B cell (primary cell): ENCODE results near the gene MYO16. TPM values are rescaled to one million over a fixed set of nuclear protein-coding genes. Genes with fewer than 3 reads are reported as not detected.
"Not testable (repeated sequence)": the region's sequence is repeated elsewhere in the genome, so short reads cannot be mapped to it uniquely, and the experiment has no call there.

Experiments
- ATAC-seq: fragments of 200-7000 bp; cut with Tn5 transposase; one replicate; pipeline ENCODE4 v1.10.0; 2021; ENCODE audit warnings: low read depth, mild to moderate bottlenecking, moderate number of reproducible peaks, moderate library complexity
- CTCF ChIA-PET: fragments of 350-600 bp; sonication (Branson Sonifier 250); formaldehyde crosslinking; loops from one replicate; lab custom pipeline; 2021; ENCODE audit warnings: antibody characterized with exemption, inconsistent platforms; lab: Charles Lee
- POLR2A ChIA-PET: fragments of 350-600 bp; sonication (Branson Sonifier 250); formaldehyde crosslinking; loops from one replicate; lab custom pipeline; 2021; ENCODE audit warnings: antibody characterized with exemption; lab: Charles Lee
- DNase-seq: peaks from one replicate; pipeline ENCODE4 v3.0.0; 2013
- H2AFZ ChIP-seq: 2 replicates; pipeline ENCODE4 v1.6.1; 2012; ENCODE audit warnings: mild to moderate bottlenecking, low read depth, low read length; ENCODE audit not compliant: insufficient read depth, poor library complexity, severe bottlenecking
- H3K27ac ChIP-seq, 2 donors: 1 replicate in 1 of 2; 2 replicates in 1 of 2; pipeline ENCODE4 v1.5.1; 2012 to 2013; ENCODE audit warnings: low read length in 2 of 2, mild to moderate bottlenecking in 2 of 2, moderate library complexity in 1 of 2
- H3K27me3 ChIP-seq, 4 experiments: fragments of 200-600 bp in 1 of 4; sonication (generic) in 1 of 4; replicated peaks in 1 of 4; 1 replicate in 2 of 4; 2 replicates in 2 of 4; pipeline versions ENCODE4 v1.6.1 to v1.7.0; 2013 to 2016; ENCODE audit warnings: low read length in 3 of 4, mild to moderate bottlenecking in 2 of 4, mixed read lengths in 1 of 4, moderate library complexity in 1 of 4; ENCODE audit not compliant: insufficient read depth in 4 of 4, control insufficient read depth in 3 of 4; ENCODE audit errors: control extremely low read depth in 1 of 4
- H3K36me3 ChIP-seq, 2 experiments: replicated peaks in 1 of 2; 1 replicate in 1 of 2; 2 replicates in 1 of 2; pipeline versions ENCODE4 v1.6.1 to v1.7.1; 2013; ENCODE audit warnings: low read length in 1 of 2; ENCODE audit not compliant: insufficient read depth in 2 of 2, control insufficient read depth in 1 of 2; ENCODE audit errors: control extremely low read depth in 1 of 2, extremely low read depth in 1 of 2
- H3K4me1 ChIP-seq, 2 donors: fragments of 200-600 bp in 1 of 2; sonication (generic) in 1 of 2; 1 replicate in 1 of 2; 2 replicates in 1 of 2; pipeline versions ENCODE4 v1.5.1 to v1.6.1; 2013 to 2017; ENCODE audit warnings: low read length in 2 of 2; ENCODE audit not compliant: control insufficient read depth in 2 of 2, insufficient read depth in 2 of 2
- H3K4me2 ChIP-seq: replicated peaks from 2 replicates; pipeline ENCODE3; 2012; ENCODE audit warnings: mild to moderate bottlenecking, low read depth, low read length; ENCODE audit not compliant: poor library complexity, severe bottlenecking
- H3K4me3 ChIP-seq, 5 experiments: fragments of 200-600 bp in 1 of 5; sonication (generic) in 1 of 5; 1 replicate in 3 of 5; 2 replicates in 2 of 5; pipeline versions ENCODE4 v1.5.1 to v1.7.0; 2011 to 2016; ENCODE audit warnings: low read length in 4 of 5, mild to moderate bottlenecking in 4 of 5, low read depth in 2 of 5, control low read depth in 1 of 5, moderate library complexity in 1 of 5; ENCODE audit not compliant: insufficient read depth in 1 of 5; ENCODE audit errors: control extremely low read depth in 1 of 5, extremely low read depth in 1 of 5
- H3K79me2 ChIP-seq: fragments of 200-600 bp; sonication (generic); one replicate; pipeline ENCODE4 v1.6.0; 2016; ENCODE audit warnings: low read length; ENCODE audit not compliant: control insufficient read depth, insufficient read depth
- H3K9ac ChIP-seq: fragments of 200-600 bp; sonication (generic); 2 replicates; pipeline ENCODE4 v1.6.1; 2017; ENCODE audit warnings: mild to moderate bottlenecking, low read length, moderate library complexity
- H3K9me3 ChIP-seq, 3 donors: one replicate each; pipeline versions ENCODE4 v1.6.1 to v1.7.1; 2013; ENCODE audit warnings: low read length in 2 of 3; ENCODE audit not compliant: control insufficient read depth in 2 of 3, insufficient read depth in 1 of 3; ENCODE audit errors: control extremely low read depth in 1 of 3
- H4K20me1 ChIP-seq: 2 replicates; pipeline ENCODE4 v1.6.0; 2012; ENCODE audit warnings: mild to moderate bottlenecking, low read length; ENCODE audit not compliant: insufficient read depth, control insufficient read depth, poor library complexity, severe bottlenecking
- H3K27ac Mint-ChIP-seq: one replicate; pipeline ENCODE4 v1.8.0; 2021; ENCODE audit warnings: mixed read lengths
- H3K27me3 Mint-ChIP-seq: one replicate; pipeline ENCODE4 v1.8.0; 2021; ENCODE audit warnings: mixed read lengths
- H3K4me1 Mint-ChIP-seq: one replicate; pipeline ENCODE4 v1.8.0; 2021; ENCODE audit warnings: mixed read lengths
- H3K4me3 Mint-ChIP-seq: one replicate; pipeline ENCODE4 v1.8.0; 2021; ENCODE audit warnings: mixed read lengths
- H3K9me3 Mint-ChIP-seq: one replicate; pipeline ENCODE4 v1.8.0; 2022; ENCODE audit warnings: mixed read lengths; ENCODE audit not compliant: insufficient read depth
- EZH2 ChIP-seq: IDR thresholded peaks from 2 replicates; pipeline ENCODE4 v1.6.1; 2012; ENCODE audit warnings: borderline replicate concordance, low read depth, mild to moderate bottlenecking, moderate library complexity, low read length; ENCODE audit not compliant: insufficient read depth, poor library complexity, severe bottlenecking
- WGBS: methylation state at CpG from one replicate; pipeline ENCODE4 v1.1.5; 2013; ENCODE audit warnings: missing lambda C conversion rate; ENCODE audit not compliant: insufficient coverage; 5-methylcytosine and 5-hydroxymethylcytosine counted together
- intact Hi-C: fragments of 100-400 bp; cut with micrococcal nuclease; formaldehyde crosslinking; loops from one replicate; pipeline ENCODE4 v1.10.0; 2022
- polyA plus RNA-seq: library from polyadenylated mRNA; depleted of rRNA; stranded (reverse); fragments of >200 nt; gene quantifications from 2 replicates; pipeline ENCODE4 v1.2.3, GENCODE V29; 2012
- total RNA-seq, 2 donors: library from RNA; stranded (reverse); fragments of 120-200 nt in 1 of 2; gene quantifications; 1 replicate in 1 of 2; 2 replicates in 1 of 2; pipeline versions ENCODE4 v1.2.3 to v1.2.4, GENCODE V29; 2013 to 2022
- TF ChIP-seq, protein P1 (sequence below): fragments of 200-600 bp; IDR thresholded peaks from one replicate; pipeline ENCODE4 v1.8.0; 2022; ENCODE audit warnings: antibody characterized with exemption, mild to moderate bottlenecking

The MYO16 gene
- total and polyA plus RNA-seq, 2 donors (not counting 1 experiment from before 2014, with no cell fraction given), result not detected

DNA sequence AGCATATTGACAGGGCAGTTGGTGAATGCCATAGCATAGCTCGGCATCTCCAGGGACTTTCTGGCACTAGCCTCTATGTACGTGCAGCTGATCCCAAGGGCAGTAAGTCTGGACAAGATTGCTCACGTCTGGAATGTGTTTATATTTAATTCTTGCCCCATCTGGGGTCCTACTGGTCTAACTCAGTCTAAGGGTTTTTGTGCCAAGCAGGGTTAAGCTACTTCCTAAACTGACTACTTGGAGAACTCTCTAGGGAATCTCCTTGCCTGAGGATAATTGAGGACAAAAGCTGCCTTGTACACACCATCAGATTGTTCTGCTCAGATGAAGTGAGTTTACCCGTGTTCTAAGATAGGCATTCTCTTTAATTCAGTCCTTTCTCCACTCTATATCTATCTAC, 358.1 kb downstream of the MYO16 start:
- no peaks in the 10 kb centered on the region for H3K4me1 Mint-ChIP-seq
- Histone ChIP-seq H3K27ac (no peak overlapping the region), H3K36me3 (no peaks in the 10 kb centered on the region), H3K9ac (no peak overlapping the region), H3K4me3 (no peak overlapping the region), H3K27me3 (no peaks in the 10 kb centered on the region), H3K9me3 (no peaks in the 10 kb centered on the region), H3K4me2 (no peak overlapping the region), H2AFZ (no peak overlapping the region), H4K20me1 (no peaks in the 10 kb centered on the region), H3K4me1 (no peaks in the 10 kb centered on the region), H3K79me2 (no peaks in the 10 kb centered on the region)
- no peak overlapping the region for H3K4me3 Mint-ChIP-seq
- no peak for DNase-seq
- ChIA-PET CTCF (no interaction called here), POLR2A (no interaction called here)
- TF ChIP-seq, protein P1, sequence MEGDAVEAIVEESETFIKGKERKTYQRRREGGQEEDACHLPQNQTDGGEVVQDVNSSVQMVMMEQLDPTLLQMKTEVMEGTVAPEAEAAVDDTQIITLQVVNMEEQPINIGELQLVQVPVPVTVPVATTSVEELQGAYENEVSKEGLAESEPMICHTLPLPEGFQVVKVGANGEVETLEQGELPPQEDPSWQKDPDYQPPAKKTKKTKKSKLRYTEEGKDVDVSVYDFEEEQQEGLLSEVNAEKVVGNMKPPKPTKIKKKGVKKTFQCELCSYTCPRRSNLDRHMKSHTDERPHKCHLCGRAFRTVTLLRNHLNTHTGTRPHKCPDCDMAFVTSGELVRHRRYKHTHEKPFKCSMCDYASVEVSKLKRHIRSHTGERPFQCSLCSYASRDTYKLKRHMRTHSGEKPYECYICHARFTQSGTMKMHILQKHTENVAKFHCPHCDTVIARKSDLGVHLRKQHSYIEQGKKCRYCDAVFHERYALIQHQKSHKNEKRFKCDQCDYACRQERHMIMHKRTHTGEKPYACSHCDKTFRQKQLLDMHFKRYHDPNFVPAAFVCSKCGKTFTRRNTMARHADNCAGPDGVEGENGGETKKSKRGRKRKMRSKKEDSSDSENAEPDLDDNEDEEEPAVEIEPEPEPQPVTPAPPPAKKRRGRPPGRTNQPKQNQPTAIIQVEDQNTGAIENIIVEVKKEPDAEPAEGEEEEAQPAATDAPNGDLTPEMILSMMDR, result no peak
- TF ChIP-seq EZH2, result no peak
- no peaks in the 10 kb centered on the region for H3K9me3 Mint-ChIP-seq
- no peak overlapping the region for H3K27ac Mint-ChIP-seq
- H3K27me3 Mint-ChIP-seq, result peaks cover 5% of the 10 kb centered on the region
- ATAC-seq, result no peak
- intact Hi-C loops, result no loop called here
- 86% methylated on average over 3 of the region's 4 CpGs for WGBS

DNA sequence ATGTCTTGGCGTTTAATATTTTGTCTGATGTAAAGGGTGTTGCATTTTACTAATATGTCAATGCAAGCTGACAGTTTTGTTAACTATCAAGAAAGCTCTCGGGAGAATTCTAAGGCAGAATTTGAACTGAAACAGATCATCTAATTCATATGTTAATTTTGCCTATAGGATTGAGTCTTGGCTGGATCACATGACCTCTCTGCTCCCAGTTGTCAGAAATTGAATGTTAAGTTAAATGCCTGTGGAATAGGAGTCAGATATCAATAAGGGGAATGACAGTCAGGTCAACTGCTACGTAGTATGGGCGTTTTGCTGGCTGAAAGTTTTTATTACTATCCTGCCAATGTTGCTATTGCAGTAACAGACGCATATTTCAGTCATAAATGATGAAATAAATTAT, 358.5 kb downstream of the MYO16 start:
- no peak for ATAC-seq
- Histone ChIP-seq H3K79me2 (no peaks in the 10 kb centered on the region), H3K4me3 (no peak overlapping the region), H3K9me3 (no peaks in the 10 kb centered on the region), H4K20me1 (no peaks in the 10 kb centered on the region), H3K9ac (no peak overlapping the region), H3K27ac (no peak overlapping the region), H3K4me2 (no peak overlapping the region), H3K27me3 (no peaks in the 10 kb centered on the region), H3K36me3 (no peaks in the 10 kb centered on the region), H2AFZ (no peak overlapping the region), H3K4me1 (no peaks in the 10 kb centered on the region)
- Mint-ChIP-seq H3K9me3 (no peaks in the 10 kb centered on the region), H3K27me3 (peaks cover 5% of the 10 kb centered on the region), H3K4me3 (no peak overlapping the region), H3K4me1 (no peaks in the 10 kb centered on the region), H3K27ac (no peak overlapping the region)
- no CpG with 5 or more reads among the region's 5 CpGs for WGBS
- TF ChIP-seq EZH2, result no peak
- TF ChIP-seq, protein P1, result no peak
- intact Hi-C loops, result no loop called here
- no peak for DNase-seq
- CTCF ChIA-PET, result no interaction called here
- POLR2A ChIA-PET, result no interaction called here

DNA sequence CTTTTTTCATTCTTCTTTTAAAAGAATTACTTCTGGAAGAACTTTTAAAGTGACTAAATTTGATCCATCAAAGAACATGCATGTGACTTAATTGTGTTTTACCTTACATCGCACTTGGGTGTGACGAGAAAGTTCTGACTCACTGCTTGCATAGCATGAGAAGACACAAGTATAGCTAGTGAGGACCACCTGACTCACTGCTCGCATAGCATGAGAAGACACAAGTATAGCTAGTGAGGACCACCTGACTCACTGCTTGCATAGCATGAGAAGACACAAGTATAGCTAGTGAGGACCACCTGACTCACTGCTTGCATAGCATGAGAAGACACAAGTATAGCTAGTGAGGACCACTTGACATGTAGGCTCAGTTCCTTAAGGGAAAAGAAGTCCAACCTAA, 362.0 kb downstream of the MYO16 start:
- WGBS, result 73% methylated on average over 3 of the region's 3 CpGs
- H2AFZ ChIP-seq, H3K27me3 Mint-ChIP-seq, intact Hi-C loops, H3K4me1 Mint-ChIP-seq, DNase-seq, H4K20me1 ChIP-seq, H3K9ac ChIP-seq, H3K9me3 ChIP-seq, H3K9me3 Mint-ChIP-seq, H3K27ac ChIP-seq, H3K27me3 ChIP-seq, H3K27ac Mint-ChIP-seq, H3K4me2 ChIP-seq, CTCF ChIA-PET, H3K4me1 ChIP-seq, H3K4me3 Mint-ChIP-seq, H3K36me3 ChIP-seq, POLR2A ChIA-PET, ATAC-seq, H3K4me3 ChIP-seq, H3K79me2 ChIP-seq: not testable (repeated sequence)
